ENCODE results near the gene DGCR2.

The DGCR2 gene

GRCh38 chr22:19043121-19044085 is 78.8 kb downstream of the DGCR2 start:
- DNase-seq (ENCODE audit: insufficient read length, low spot score), result no peak
- TF ChIP-seq CTCF (IDR thresholded peaks at IDR 0.05; ENCODE audit: insufficient read depth, missing control alignments), result no peak
- no peak for FAIRE-seq

- no peak for DNase-seq (ENCODE audit: insufficient read length, low spot score)
- FAIRE-seq, result no peak
- TF ChIP-seq CTCF (IDR thresholded peaks at IDR 0.05; ENCODE audit: insufficient read depth, missing control alignments), result no peak
These were observed 79.7 kb downstream of the DGCR2 start for GRCh38 chr22:19042285-19043120.

- DNase-seq (ENCODE audit: insufficient read length, low spot score) (no peak), FAIRE-seq (no peak)
- no peak for TF ChIP-seq CTCF (IDR thresholded peaks at IDR 0.05; ENCODE audit: insufficient read depth, missing control alignments)
These were observed 80.5 kb downstream of the DGCR2 start for GRCh38 chr22:19041704-19042074.

- FAIRE-seq, result no peak
- DNase-seq (ENCODE audit: insufficient read length, low spot score), result no peak
- TF ChIP-seq CTCF (IDR thresholded peaks at IDR 0.05; ENCODE audit: insufficient read depth, missing control alignments), result no peak
These were observed 81.1 kb downstream of the DGCR2 start for GRCh38 chr22:19040888-19041703.

- TF ChIP-seq CTCF (IDR thresholded peaks at IDR 0.05; ENCODE audit: insufficient read depth, missing control alignments), result no peak
- no peak for DNase-seq (ENCODE audit: insufficient read length, low spot score)
- no peak for FAIRE-seq
These were observed 81.8 kb downstream of the DGCR2 start for GRCh38 chr22:19040391-19040861.

- no peak for DNase-seq (ENCODE audit: insufficient read length, low spot score)
- no peak for TF ChIP-seq CTCF (IDR thresholded peaks at IDR 0.05; ENCODE audit: insufficient read depth, missing control alignments)
- FAIRE-seq, result no peak
These were observed 82.4 kb downstream of the DGCR2 start for GRCh38 chr22:19039796-19040280.
